OCI-LY7 (cell line): Measurements from ENCODE around the gene ALOX15B. TPM values are rescaled to one million over a fixed set of nuclear protein-coding genes. Genes with fewer than 3 reads are reported as not detected.

Experiments used
- BruUV-seq: library from RNA; stranded (reverse); fragments of 400-500 nt; replicated peaks from 2 replicates; lab custom pipeline; 2021; lab: Mats Ljungman, UMichigan
- CTCF ChIA-PET: fragments of 300-600 bp; sonication (Branson Sonifier 250); formaldehyde crosslinking; loops from one replicate; lab custom pipeline; 2022; ENCODE audit warnings: antibody characterized with exemption; ENCODE audit not compliant: unreplicated experiment; lab: Charles Lee
- POLR2A ChIA-PET: fragments of 300-600 bp; sonication (Branson Sonifier 250); formaldehyde crosslinking; loops from one replicate; lab custom pipeline; 2022; ENCODE audit warnings: antibody characterized with exemption; lab: Charles Lee
- DNase-seq: peaks from one replicate; pipeline ENCODE4 v3.0.0-alpha.2; 2015; ENCODE audit warnings: low spot score
- H2AFZ ChIP-seq: fragments of 200-600 bp; sonication (generic), shearing (Covaris generic); 2 replicates; pipeline ENCODE4 v1.6.1; 2014; ENCODE audit warnings: mild to moderate bottlenecking, antibody characterized with exemption, low read length, moderate library complexity
- H3K27ac ChIP-seq: fragments of 200-600 bp; sonication (generic); 2 replicates; pipeline ENCODE4 v1.5.1; 2014; ENCODE audit warnings: mixed run types, low read depth, mild to moderate bottlenecking, moderate library complexity, low read length, inconsistent platforms; ENCODE audit not compliant: poor library complexity, severe bottlenecking
- H3K36me3 ChIP-seq: fragments of 200-600 bp; sonication (generic); 2 replicates; pipeline ENCODE4 v1.6.1; 2014; ENCODE audit warnings: mild to moderate bottlenecking, antibody characterized with exemption, low read length, moderate library complexity, mixed read lengths; ENCODE audit not compliant: insufficient read depth
- H3K4me1 ChIP-seq: fragments of 200-600 bp; sonication (generic); 2 replicates; pipeline ENCODE4 v1.5.1; 2014; ENCODE audit warnings: mild to moderate bottlenecking, low read length; ENCODE audit not compliant: insufficient read depth, poor library complexity, severe bottlenecking
- H3K4me2 ChIP-seq: fragments of 200-600 bp; sonication (generic); 2 replicates; pipeline ENCODE4 v1.6.1; 2014; ENCODE audit warnings: mild to moderate bottlenecking, low read length
- H3K4me3 ChIP-seq: fragments of 200-600 bp; sonication (generic); 2 replicates; pipeline ENCODE4 v1.5.1; 2014; ENCODE audit warnings: mild to moderate bottlenecking, low read depth, low read length; ENCODE audit not compliant: poor library complexity, severe bottlenecking
- H3K79me2 ChIP-seq: fragments of 200-600 bp; sonication (generic); 2 replicates; pipeline ENCODE4 v1.6.1; 2016; ENCODE audit warnings: low read depth, mild to moderate bottlenecking, low read length, moderate library complexity, mixed read lengths; ENCODE audit not compliant: insufficient read depth
- H3K9me2 ChIP-seq: fragments of 200-600 bp; sonication (generic); 2 replicates; pipeline ENCODE4 v1.6.1; 2016; ENCODE audit warnings: mild to moderate bottlenecking, low read length, mixed read lengths; ENCODE audit not compliant: insufficient read depth
- H3K9me3 ChIP-seq: fragments of 200-600 bp; sonication (generic); 2 replicates; pipeline ENCODE4 v1.6.1; 2014; ENCODE audit warnings: mild to moderate bottlenecking, mixed run types, low read length, mixed read lengths
- H4K20me1 ChIP-seq: fragments of 200-600 bp; sonication (generic); 2 replicates; pipeline ENCODE4 v1.6.1; 2014; ENCODE audit warnings: mild to moderate bottlenecking, antibody characterized with exemption, low read length, moderate library complexity, mixed read lengths; ENCODE audit not compliant: insufficient read depth
- CTCF ChIP-seq: fragments of 200-600 bp; sonication (generic); conservative IDR thresholded peaks from 2 replicates; pipeline ENCODE4 v1.5.1; 2014; ENCODE audit warnings: mild to moderate bottlenecking, antibody characterized with exemption, low read length, moderate library complexity, mixed read lengths
- EZH2phosphoT487 ChIP-seq: fragments of 200-600 bp; sonication (generic); IDR thresholded peaks from 2 replicates; pipeline ENCODE4 v1.6.1; 2018; ENCODE audit warnings: low read depth, borderline replicate concordance, mild to moderate bottlenecking, mixed run types, antibody characterized with exemption, low read length, moderate library complexity, mixed read lengths
- intact Hi-C: fragments of 100-400 bp; cut with micrococcal nuclease; formaldehyde crosslinking; loops from one replicate; pipeline ENCODE4 v1.10.0; 2022; ENCODE audit not compliant: unreplicated experiment
- total RNA-seq, 2 experiments: library from RNA; depleted of rRNA in 1 of 2; stranded (reverse); fragments of >200 nt in 1 of 2; shearing (Covaris generic) in 1 of 2; gene quantifications; 2 replicates each; pipeline ENCODE4 v1.2.3, GENCODE V29; 2014 to 2022

The ALOX15B gene
- total RNA-seq, 2 experiments from 2014 or later: not detected

GRCh38 chr17:8046306-8046928 lies 7.6 kb downstream of the ALOX15B start:
- CTCF ChIA-PET: no interaction called here
- H3K4me1 ChIP-seq: no peaks in the 10 kb centered on the region
- no TSS peak for BruUV-seq
- no peak for DNase-seq
- no peaks in the 10 kb centered on the region for H3K79me2 ChIP-seq
- no peak overlapping the region for H3K27ac ChIP-seq
- H3K9me2 ChIP-seq: no peaks in the 10 kb centered on the region
- H3K9me3 ChIP-seq: no peaks in the 10 kb centered on the region
- POLR2A ChIA-PET: interaction anchor here (0.5 kb wide), 1 partner anchor 279 kb away, joined by 4 read pairs; no protein-coding TSS in a partner anchor
- no peaks in the 10 kb centered on the region for H4K20me1 ChIP-seq
- no peak overlapping the region for H3K4me3 ChIP-seq
- no peak overlapping the region for H3K4me2 ChIP-seq
- no peak for TF ChIP-seq CTCF
- TF ChIP-seq EZH2phosphoT487: no peak
- no peak overlapping the region for H2AFZ ChIP-seq
- intact Hi-C loops: loop anchor here (10.0 kb wide), 1 partner anchor 222 kb away; no protein-coding TSS in a partner anchor
- no peaks in the 10 kb centered on the region for H3K36me3 ChIP-seq

- CTCF ChIA-PET: no interaction called here
- no peak for DNase-seq
- no peak for TF ChIP-seq EZH2phosphoT487
- TF ChIP-seq CTCF: no peak
- POLR2A ChIA-PET: interaction anchor here (0.5 kb wide), 1 partner anchor 279 kb away, joined by 4 read pairs; no protein-coding TSS in a partner anchor
- no peaks in the 10 kb centered on the region for H3K79me2 ChIP-seq
- no peak overlapping the region for H3K27ac ChIP-seq
- H2AFZ ChIP-seq: no peak overlapping the region
- intact Hi-C loops: loop anchor here (10.0 kb wide), 1 partner anchor 222 kb away; no protein-coding TSS in a partner anchor
- H4K20me1 ChIP-seq: no peaks in the 10 kb centered on the region
- H3K4me3 ChIP-seq: no peak overlapping the region
- no peak overlapping the region for H3K4me2 ChIP-seq
- BruUV-seq: no TSS peak
- H3K4me1 ChIP-seq: no peaks in the 10 kb centered on the region
- H3K9me2 ChIP-seq: no peaks in the 10 kb centered on the region
- H3K9me3 ChIP-seq: no peaks in the 10 kb centered on the region
- H3K36me3 ChIP-seq: no peaks in the 10 kb centered on the region
These were observed 8.3 kb downstream of the ALOX15B start for GRCh38 chr17:8046929-8047768.
